Stimulated activated CD4-positive, alpha-beta T cell treated with anti-CD3 and anti-CD28 coated beads, Interleukin-2, amount 100 ng/mL, for 48 hours (primary cell): Measurements from ENCODE around the gene DDX51.
"Not testable (repeated sequence)": the region's sequence is repeated elsewhere in the genome, so short reads cannot be mapped to it uniquely, and the experiment has no call there.

Source experiments
- DNase-seq, 2 donors: peaks; one replicate each; pipeline ENCODE4 v3.0.0-alpha.2; 2020

Gene DDX51

DNA sequence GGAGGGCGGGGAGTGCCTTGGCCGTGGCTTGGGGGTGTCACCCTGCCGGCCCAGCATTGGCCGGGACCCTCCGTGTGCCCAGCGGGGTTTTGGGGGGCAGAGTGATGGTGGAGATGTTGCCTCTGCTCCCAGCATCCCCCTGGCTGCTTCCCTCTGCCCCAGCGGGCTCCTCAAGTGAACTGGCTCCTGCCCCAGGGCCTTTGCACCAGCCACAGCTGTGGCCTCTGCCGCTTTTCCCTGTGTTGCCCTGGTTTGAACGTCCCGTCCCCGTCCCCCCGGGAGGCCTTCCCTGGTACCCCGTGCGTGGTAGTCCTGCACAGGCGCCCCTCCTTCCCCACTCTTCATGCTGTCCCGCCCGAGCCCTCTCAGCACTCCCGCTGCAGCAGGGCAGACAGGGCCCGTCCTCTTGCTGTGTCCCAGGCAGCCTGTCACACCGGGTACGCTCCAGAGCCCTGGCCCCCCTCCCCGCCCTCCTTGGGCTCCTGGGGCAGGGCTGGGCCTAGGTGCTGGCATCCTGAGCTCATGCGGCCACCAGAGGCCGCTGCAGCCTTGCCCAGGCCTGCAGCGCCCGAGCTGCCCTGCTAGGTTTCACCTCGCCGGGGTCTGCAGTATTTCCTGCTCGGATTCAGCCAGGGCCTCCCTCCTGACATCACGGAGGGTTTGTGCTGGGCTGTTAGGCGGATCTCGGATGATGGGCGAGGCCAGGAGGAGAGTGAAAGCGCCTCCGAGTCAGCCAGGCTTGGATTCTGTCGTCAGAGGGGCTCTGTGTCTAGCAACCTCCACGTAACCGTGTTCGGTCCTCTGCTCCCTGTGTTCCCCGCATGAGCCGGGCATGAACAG lies 9.6 kb upstream of the DDX51 start:
- DNase-seq = peak; percentile 47 to 63

DNA sequence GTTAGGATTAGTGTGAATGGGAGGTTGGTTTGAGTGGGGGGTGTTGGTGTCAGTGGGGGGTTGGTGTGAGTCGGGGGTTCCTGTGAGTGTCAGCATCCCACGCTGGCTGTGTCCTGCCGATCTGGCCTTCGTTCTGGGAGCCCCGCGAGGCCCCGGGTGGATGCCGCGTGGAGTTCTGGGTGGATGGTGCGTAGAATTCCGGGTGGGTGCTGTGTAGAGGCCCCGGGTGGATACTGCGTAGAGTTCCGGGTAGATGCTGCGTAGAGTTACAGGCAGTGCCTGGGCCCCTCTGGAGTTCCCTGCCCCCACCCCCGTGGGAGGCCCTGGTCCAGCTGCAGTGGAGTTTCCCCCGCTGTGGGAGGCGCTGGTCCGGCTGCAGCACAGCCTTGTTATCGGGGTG lies 8.8 kb upstream of the DDX51 start:
- no peak for DNase-seq

DNA sequence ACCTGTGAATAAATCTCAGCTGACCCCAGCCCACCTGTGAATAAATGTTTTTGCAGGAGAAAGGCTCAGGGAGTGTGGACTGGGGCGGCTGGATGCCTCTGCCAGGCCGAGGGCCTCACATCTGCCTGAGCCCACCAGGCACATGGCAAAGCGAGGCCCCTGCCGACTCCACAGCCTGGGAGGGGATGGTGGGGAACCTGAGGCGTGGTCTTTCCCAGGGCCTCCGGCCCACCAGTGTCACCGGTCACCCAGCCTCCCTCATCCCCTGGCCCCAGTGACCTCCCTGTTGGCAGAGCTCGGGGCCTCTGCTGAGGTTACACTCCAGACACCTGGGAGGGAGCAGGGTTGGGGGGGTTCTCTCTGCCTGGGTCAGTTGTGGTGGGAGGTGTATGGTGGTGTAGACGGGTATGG lies 8.3 kb upstream of the DDX51 start:
- no peak for DNase-seq

GRCh38 chr12:132151766-132152410 lies 7.8 kb upstream of the DDX51 start:
- no peak for DNase-seq

DNA sequence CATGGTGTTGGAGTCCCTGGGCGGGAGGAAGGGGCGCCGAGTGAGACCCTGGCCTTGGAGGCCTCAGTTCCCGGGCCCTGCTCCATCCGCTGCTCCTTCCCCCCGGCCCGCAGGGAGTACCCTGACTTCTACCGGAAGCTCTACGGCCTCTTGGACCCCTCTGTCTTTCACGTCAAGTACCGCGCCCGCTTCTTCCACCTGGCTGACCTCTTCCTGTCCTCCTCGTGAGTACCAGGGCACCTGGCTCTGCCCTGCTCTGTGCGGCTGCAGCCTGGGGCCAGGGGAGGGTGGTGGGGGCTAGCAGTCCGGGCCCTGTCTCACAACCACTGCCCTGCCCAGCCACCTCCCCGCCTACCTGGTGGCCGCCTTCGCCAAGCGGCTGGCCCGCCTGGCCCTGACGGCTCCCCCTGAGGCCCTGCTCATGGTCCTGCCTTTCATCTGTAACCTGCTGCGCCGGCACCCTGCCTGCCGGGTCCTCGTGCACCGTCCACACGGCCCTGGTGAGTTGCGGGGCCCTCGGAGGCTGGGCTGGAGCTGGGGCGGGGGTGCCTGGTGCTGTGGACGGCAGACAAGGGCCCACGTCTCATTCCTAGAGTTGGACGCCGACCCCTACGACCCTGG lies 7.1 kb upstream of the DDX51 start:
- DNase-seq = no peak

GRCh38 chr12:132150780-132151144 lies 6.6 kb upstream of the DDX51 start:
- no peak for DNase-seq

GRCh38 chr12:132149526-132149925 lies 5.4 kb upstream of the DDX51 start:
- not testable (repeated sequence) for DNase-seq

- DNase-seq = no peak
Observed at GRCh38 chr12:132148368-132149045, 4.4 kb upstream of the DDX51 start.

- no peak for DNase-seq
Observed at GRCh38 chr12:132147423-132148367, 3.6 kb upstream of the DDX51 start.

DNA sequence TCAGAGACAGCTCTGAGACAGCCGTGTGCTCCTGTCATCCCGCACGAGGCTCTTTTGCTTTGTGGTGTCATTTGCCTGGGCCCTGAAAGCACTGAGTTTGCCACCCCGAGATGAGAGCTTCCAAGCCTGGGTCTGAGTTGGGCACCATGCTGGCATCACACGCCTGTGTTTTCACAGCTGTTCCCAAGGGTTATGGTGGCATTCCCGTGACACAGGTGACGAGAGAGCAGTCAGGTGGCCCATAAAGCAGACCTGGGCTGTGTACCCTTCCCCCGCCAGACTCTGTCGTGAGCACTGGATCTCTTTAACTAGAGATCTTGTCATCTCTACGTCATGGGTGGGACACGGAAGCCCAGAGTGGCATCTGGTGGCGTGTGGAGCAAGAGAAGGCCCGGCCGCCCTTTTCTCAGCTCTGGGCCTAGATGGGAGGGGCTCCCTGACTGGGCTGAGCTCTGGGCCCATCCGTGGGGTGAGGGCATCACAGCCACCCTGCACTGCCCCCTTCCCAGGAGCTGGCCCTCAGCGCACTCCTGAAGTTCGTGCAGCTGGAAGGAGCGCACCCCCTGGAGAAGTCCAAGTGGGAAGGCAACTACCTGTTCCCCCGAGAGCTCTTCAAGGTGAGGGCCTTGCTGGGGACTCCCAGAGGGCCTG lies 2.8 kb upstream of the DDX51 start:
- DNase-seq = no peak

GRCh38 chr12:132146098-132146497 lies 2.0 kb upstream of the DDX51 start:
- DNase-seq = no peak

DNA sequence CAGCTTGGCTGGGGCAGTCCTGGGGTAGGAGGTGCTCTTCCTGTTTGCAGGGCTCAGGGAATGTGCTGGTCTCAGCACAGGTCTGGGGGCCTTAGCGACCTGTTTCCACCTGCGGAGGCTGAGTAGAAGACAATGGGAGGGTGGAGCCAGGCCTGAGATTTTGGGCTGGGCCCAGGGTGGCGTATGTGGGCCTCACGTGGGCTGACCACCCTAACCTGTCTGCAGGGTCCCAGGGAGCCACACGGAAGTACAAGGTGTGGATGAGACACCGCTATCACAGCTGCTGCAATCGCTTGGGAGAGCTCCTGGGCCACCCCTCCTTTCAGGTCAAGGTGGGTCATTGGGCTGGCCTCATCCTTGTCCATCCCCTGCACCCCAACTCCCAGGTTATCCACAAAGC lies 1.2 kb upstream of the DDX51 start:
- DNase-seq = no peak

GRCh38 chr12:132144810-132145168 lies 670 bp upstream of the DDX51 start:
- no peak for DNase-seq

- no peak for DNase-seq
Observed at GRCh38 chr12:132143336-132144071, 615 bp downstream of the DDX51 start.

DNA sequence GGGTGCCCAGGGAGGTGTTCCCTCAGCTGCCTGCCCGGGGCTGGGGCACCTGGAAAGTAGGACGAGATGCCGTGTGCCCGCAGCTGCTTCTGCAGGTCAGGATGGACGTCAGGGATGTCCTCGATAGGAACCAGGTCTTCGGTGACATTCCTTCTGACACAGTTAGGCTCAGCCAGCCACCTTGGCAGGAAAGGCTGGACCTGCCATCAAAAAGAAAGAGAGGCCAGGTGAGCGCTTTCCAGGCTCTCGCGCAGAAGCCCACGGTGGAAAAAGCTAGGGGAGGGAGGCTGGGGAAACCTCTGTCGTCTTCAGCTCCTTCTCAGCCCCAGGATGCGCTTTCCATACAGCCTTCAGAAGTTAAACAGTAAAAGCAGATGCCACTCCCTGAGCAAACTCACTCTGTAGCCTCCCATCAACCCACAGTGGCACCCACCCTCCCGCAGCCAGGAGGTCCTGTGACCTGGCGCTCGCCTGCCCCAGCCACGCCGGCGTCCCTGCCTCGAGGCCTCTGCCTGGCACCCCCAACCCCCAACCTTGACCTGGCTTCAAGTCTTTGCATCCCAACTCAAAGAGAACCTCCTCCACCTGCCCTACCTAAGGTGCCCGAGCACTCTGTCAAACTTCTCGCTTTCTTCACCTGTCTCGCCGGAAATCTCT lies 1.3 kb downstream of the DDX51 start:
- DNase-seq = no peak

GRCh38 chr12:132141976-132142678 lies 2.0 kb downstream of the DDX51 start:
- no peak for DNase-seq

DNA sequence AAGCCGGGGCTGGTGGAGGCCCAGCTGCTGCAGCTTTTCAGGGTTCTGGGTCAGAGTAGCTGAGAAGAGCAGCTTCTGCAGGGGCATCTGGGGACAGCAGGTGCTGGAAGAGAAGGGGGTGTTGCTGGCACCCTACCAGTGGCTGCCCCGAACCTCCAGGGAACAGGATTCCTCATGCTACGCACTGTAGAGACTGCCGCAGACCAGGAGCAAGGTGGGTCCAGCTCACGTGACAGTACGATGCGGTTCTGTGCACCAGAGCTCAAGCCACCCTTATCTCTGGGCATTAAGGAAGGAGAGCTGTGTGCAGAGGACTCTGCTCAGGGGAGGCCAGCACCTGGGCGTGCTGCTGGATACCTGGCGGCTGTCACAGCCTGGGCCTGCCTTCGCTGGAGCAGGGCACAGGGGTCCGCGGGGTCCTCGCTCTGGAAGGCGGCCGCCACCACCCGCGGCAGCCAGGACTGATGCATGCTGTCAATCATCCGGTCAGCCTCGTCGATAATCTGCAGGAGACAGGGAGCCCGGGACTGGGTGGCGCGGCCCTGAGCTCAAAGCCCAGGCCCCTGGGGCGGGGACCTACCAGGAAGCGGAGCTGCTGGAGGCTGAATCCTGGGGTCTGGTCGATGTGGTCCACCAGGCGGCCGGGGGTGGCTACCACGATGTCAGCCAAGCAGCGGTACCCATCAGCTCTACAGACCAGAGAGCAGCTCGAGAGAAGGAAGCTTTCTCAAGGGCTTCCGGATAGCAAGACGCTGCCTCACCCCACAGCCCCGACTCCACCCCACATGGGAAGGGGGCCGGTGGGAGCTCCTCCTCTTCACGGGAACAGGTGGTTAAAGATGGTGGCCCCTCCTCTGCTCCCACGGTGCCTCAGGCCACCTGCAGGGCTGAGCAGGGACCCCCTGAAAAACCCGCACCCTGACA lies 2.9 kb downstream of the DDX51 start:
- DNase-seq = no peak

DNA sequence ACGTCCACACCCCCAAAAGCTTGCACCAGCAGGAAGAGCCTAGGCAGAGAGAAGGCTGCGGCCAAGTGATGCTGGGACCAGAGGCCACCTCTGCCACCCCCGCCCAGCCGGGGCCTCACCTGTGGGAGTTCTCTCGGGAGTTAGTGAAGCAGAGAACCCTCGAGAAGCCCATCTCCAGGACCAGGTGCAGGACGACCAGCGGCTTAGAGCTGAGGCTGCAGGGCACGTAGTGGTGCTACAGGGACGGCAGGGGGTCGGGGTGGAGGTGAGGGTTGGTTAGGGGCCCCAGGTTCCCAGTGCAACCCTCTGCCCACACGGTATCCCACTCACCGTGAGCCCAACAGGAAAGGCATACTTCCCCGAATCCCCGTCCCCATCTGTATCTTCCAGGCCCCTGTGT lies 3.6 kb downstream of the DDX51 start:
- no peak for DNase-seq

DNA sequence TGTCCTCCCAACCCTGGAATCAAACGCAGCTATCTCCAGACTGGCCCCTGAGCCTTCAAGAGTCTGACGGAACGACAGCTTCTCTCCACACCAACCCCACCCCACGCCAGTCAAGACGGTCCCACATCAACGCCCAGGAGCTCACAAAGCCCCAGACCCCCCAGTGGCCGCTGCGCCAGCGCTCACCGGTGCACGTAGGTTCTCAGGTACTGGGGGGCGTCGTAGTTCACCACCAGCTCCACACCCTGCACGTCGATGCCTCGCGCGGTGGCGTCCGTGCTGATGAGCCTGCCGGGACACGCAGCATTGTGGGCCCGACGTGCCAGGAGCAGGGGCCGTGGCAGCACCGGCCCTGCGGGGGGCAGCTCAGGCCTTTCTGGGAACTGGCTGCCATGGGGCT lies 4.2 kb downstream of the DDX51 start:
- DNase-seq = no peak
